Measurements from ENCODE around the gene COL23A1.
"Not testable (repeated sequence)": the region's sequence is repeated elsewhere in the genome, so short reads cannot be mapped to it uniquely, and the experiment has no call there.

Gene COL23A1

GRCh38 chr5:178370102-178370501, 220.1 kb downstream of the COL23A1 start:
- DNase-seq = no peak

- DNase-seq = not testable (repeated sequence)
These were observed 220.7 kb downstream of the COL23A1 start for GRCh38 chr5:178369469-178369868.

DNA sequence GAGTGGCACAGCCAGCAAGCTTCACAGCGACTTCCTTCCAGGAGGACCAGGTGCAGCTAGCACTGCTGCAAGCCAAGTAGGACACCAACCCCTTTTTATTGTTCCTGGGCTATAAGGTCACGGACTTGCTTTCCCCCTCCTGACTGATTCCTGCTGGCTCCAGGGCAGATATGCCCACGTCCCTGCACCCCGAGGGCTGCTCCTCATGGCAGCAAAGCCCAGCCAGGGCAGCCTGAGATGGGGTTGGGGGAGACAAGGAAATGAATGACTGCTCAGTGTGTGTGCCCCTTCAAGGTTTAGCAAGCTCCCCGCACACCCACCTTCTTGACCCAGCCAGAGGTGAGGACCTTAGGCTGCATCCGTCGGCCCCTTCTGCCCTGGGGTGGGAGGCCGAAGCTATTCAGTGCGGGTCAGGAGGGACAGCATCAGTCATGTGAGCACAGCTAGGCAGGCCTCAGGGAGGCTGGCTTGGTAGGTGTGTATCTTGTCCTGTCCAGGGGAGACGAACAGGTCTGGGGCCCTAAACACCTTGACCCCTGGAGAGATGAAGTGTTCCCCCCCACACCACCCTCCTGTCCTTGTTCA, 221.4 kb downstream of the COL23A1 start:
- DNase-seq = no peak

- no peak for DNase-seq
These were observed 221.9 kb downstream of the COL23A1 start for GRCh38 chr5:178368274-178368673.

DNA sequence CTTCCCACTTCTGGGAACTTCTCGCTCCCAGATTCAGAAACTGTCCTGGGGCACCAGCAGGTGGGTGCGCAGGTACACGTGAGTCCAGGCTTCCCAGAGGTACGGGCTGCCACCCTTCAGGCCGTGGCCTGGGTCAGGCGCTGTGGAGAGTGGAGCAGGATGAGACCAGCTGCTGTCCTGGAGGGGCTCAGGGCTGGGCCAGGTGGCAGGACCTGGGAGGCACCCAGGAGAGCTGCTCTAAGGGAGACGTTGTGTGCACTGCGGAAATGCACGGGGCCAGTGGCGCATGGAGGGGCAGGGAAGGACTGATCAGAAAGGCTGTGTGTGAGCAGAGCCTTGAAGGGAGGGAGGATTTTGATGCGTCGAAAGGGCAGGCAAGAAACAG, 222.5 kb downstream of the COL23A1 start:
- no peak for DNase-seq

DNA sequence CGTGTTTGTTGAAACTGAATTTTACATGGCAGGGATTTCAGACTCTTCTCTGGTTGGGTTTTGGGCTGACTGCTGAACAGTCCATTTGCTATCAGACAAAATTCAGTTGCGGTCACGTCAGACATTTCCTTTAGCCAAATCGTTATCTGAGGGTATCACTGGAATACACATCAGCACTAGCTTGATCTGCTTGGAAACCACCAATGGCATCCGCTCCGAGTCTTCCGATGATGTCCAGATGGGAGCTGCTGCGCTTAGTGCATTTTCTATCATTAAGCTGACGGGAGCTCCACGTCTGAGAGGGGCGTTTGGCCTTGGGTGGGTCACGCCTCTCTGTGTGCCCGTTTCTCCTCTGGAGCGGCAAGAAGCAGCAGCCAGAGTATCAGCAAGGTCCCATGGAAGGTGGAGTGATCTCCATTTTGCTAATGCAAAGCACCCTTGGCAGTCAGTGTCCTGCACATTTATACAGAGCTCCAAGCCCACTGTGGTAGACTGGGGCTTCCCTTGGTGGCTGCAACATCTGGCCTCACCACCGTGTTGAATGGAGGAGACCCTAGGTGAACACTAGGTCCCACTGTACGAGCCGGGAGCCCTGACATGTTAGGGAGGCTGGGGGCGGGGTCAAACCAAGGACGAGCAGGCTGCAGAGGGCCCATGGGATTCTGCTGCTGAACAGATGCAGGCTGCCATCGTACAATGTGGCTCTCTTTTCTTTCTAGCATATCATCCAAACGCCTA, 223.0 kb downstream of the COL23A1 start:
- no peak for DNase-seq

GRCh38 chr5:178365501-178366440, 224.4 kb downstream of the COL23A1 start:
- DNase-seq = no peak

GRCh38 chr5:178364326-178364675, 225.9 kb downstream of the COL23A1 start:
- DNase-seq = no peak

GRCh38 chr5:178363501-178364325, 226.5 kb downstream of the COL23A1 start:
- no peak for DNase-seq

GRCh38 chr5:178361657-178362445, 228.3 kb downstream of the COL23A1 start:
- no peak for DNase-seq

- DNase-seq = no peak
These were observed 229.3 kb downstream of the COL23A1 start for GRCh38 chr5:178360926-178361235.

DNA sequence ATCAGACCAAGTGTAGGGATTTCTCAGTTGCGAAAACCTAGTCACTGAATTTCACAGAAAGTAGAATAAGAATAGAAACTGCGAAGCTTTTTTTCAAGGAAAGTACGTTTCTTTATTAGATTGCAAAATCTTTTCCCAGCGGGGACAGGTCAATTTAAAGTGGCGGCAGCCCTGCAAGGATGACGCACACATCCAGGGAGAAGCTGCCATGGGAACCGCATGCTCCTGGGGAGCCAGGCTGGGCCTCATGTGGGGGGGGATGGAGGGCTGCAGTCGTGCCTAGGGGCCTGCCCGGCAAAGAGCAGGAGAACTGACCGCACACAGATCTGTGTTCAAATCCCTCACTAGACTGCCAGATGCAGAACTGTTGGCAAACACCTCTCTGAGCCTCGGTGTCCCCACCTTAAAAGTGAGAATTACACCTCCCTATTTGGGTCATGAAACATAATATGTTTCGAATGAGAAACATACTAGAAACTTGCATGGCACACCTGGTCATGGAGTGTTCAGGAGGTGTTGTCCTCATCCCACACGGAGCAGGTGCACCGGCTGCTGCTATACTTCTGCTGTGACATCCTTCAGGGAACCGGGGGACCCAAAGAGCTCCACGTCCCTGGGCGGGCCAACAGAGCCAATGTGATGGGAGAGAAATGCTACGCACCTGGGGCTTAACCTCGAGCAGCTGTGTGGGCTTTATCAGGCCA, 229.8 kb downstream of the COL23A1 start:
- no peak for DNase-seq

GRCh38 chr5:178359738-178360137, 230.5 kb downstream of the COL23A1 start:
- DNase-seq = no peak

- no peak for DNase-seq
These were observed 232.5 kb downstream of the COL23A1 start for GRCh38 chr5:178357678-178358077.

- DNase-seq = no peak
These were observed 233.1 kb downstream of the COL23A1 start for GRCh38 chr5:178357121-178357521.

DNA sequence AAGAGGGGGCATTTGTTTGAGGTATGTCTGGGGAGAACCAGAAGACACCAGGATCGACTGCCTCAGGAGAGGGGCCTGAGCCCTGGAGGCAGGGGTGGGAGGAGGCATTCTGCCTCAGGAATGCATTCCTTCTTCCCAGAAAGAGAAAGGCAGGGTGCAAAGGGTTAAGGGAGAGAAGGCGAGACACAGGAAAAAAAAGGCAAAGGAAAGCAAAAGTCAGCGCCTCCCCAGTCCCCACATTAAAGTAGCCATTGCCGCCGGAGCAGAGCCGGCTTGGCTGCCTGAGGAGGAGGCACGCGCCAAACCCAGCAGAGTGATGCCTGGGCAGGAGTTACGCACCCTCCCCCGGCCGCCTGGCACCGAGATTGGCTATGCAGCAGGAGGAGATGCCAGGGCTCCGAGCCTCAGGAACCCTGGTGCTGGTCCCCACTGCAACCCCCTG, 233.7 kb downstream of the COL23A1 start:
- DNase-seq = no peak

- no peak for DNase-seq
These were observed 234.5 kb downstream of the COL23A1 start for GRCh38 chr5:178355671-178356070.

DNA sequence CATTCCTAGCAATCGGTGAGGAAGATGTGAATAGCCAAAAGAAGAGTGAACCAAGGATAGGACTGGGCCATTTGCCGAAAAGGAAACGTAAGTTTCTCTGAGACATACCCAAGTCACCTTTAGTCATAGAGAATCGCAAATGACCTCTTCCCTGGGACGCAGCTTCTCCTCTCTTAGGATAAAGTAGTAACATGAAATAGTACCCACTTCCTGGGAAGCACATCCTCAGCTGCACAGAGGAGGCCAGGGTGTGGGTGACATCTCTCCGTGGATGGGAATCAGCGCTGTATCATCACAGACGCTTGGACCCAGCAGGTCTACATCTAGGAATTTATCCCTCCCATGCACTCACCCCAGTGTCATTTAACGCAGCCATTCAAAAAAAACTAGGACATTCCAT, 236.7 kb downstream of the COL23A1 start:
- no peak for DNase-seq

DNA sequence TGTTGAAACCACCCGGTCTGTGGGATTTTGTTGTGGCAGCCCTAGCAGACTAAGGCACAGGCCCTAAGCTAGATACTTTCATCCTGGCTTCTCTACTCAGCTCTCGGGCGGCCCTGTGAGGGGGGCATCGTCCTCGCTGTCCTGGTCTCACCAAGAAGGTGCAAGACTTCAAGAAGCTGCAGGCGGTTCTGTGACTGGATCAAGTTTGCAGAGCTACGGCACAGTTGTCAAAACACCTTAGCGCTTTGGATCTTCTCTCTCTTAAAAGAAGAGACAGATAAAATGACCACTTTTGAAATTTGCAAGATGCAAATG, 238.2 kb downstream of the COL23A1 start:
- DNase-seq = no peak

GRCh38 chr5:178351221-178352034, 238.8 kb downstream of the COL23A1 start:
- DNase-seq = no peak
